ENCODE measurements around the gene TENM4.

DNA sequence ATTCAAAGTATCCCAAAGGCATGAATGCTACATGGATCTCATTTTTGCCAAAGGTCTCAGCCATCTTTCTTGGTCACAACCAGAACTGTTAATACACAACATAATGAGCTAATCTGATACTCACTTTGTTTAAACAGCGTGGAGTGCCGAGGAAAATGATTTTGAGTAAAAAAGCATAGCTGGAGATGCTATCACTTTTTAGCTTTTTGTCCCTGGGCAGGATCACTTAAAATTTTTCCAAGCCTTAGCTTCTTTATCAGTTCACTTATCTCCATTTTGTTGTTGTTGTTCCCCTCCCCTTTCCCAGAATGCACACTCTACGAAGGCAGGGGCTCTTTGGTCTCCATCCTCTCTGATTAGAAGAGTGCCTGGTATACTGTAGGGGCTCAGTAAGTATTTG, 636.8 kb downstream of the TENM4 start:
- no peak for TF ChIP-seq CTCF (IDR thresholded peaks at IDR 0.05; ENCODE audit: poor library complexity, severe bottlenecking)
- no peak for TF ChIP-seq POLR2AphosphoS5 (IDR thresholded peaks at IDR 0.05)
- no peak for TF ChIP-seq TAF1 (IDR thresholded peaks at IDR 0.05; ENCODE audit: low read depth)
- no peak for TF ChIP-seq SMC3 (conservative IDR thresholded peaks at IDR 0.05; ENCODE audit: poor library complexity)
- TF ChIP-seq EZH2 (IDR thresholded peaks at IDR 0.05; ENCODE audit: borderline replicate concordance, insufficient read depth, low read length, poor library complexity, severe bottlenecking): no peak
- TF ChIP-seq EP300 (conservative IDR thresholded peaks at IDR 0.05; ENCODE audit: poor library complexity, severe bottlenecking): no peak
- TF ChIP-seq, protein P1, sequence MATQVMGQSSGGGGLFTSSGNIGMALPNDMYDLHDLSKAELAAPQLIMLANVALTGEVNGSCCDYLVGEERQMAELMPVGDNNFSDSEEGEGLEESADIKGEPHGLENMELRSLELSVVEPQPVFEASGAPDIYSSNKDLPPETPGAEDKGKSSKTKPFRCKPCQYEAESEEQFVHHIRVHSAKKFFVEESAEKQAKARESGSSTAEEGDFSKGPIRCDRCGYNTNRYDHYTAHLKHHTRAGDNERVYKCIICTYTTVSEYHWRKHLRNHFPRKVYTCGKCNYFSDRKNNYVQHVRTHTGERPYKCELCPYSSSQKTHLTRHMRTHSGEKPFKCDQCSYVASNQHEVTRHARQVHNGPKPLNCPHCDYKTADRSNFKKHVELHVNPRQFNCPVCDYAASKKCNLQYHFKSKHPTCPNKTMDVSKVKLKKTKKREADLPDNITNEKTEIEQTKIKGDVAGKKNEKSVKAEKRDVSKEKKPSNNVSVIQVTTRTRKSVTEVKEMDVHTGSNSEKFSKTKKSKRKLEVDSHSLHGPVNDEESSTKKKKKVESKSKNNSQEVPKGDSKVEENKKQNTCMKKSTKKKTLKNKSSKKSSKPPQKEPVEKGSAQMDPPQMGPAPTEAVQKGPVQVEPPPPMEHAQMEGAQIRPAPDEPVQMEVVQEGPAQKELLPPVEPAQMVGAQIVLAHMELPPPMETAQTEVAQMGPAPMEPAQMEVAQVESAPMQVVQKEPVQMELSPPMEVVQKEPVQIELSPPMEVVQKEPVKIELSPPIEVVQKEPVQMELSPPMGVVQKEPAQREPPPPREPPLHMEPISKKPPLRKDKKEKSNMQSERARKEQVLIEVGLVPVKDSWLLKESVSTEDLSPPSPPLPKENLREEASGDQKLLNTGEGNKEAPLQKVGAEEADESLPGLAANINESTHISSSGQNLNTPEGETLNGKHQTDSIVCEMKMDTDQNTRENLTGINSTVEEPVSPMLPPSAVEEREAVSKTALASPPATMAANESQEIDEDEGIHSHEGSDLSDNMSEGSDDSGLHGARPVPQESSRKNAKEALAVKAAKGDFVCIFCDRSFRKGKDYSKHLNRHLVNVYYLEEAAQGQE (IDR thresholded peaks at IDR 0.05; ENCODE audit: borderline replicate concordance): no peak
- TF ChIP-seq MXI1 (conservative IDR thresholded peaks at IDR 0.05; ENCODE audit: poor library complexity, severe bottlenecking): no peak
- no peak for TF ChIP-seq RAD21 (conservative IDR thresholded peaks at IDR 0.05)
